Midbrain (tissue), 1 donor: ENCODE results near the gene SSPN.

ENCODE experiments used
- DNase-seq: peaks from one replicate; lab custom pipeline; 2025; lab: John Stamatoyannopoulos, UW

SSPN gene

DNA sequence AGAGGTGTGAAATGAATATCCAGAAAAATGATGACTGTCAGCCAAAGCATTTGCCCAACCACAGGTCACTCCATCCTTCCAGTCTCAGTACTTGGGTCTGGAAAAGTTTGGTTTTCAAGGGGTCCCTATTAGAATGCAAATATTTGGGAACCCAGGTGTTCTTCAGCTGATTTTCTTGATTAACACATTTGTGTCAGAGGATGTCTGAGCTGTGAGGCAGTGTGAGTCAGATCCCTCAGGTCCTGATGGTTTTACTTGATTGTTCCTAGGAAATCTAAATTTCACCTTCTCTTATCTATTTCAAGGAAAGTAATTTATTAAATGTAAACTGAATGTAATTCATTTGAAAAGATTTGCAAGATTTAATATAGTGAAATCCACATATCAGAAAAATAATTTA is 71.5 kb downstream of the SSPN start:
- no peak for DNase-seq

DNA sequence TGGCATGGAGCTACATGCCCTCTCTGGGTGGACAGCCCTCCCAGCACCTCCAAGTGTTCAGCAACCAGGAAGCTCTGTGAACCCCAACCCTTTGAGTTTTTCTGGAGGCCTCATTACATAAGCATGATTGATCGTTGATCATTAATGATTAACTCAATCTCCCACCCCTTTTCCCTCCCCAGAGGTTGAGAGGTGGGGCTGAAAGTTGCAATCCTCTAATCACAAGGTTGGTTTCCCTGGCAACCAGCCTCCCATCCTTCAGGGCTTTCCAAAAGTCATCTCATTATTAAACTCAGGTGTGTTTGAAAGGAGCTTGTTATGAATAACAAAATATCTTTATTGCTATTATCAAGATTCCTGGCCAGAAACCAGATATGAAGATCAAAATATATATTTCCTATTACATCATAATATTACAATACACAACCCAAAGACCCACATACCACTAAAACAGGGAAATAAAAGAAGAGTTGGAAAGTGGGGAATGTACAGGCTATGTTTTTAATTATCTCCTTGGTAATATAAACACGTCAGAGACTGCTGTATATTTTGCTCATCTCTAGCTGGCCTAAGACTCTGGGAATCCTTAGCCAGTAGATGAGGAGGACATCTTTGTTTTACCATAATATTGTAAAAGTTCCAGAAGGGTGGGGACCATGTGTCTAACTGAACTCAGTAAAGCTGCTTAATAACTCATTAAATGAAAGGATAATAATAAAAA is 73.6 kb downstream of the SSPN start:
- no peak for DNase-seq

DNA sequence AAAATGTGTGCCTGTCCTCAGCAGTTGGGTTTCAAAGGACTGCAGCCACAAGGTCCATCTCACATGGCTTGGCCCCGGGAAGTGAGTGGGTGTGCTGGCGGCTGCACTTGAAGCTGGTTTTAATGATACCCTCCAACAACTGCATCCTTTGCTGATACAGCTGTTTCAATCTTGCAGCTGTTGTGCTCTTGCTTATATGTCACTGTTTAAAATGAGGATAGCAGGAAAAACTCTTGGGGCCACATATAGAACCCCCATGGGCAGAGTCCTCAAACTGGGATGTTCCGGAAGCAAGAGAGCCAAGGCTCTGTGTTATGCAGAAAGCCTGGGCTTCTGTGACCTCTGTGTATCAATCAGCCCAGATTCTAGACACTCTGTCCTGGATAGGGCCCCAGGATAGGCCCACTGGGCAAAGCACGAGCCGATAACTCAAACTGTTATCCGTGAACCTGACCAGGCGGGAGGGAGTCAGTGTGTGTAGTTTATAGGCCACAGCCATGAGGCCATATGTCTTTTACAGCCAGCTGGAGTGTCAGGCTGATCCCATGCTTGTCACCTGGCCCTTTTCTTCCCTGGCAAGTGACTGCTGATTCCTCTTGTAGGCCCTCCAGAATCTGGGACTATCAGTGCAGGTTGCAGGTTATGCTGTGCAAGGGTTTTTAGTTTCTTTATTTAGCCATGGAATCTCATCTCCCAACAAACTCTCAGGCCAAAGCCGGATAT is 74.3 kb downstream of the SSPN start:
- no peak for DNase-seq

DNA sequence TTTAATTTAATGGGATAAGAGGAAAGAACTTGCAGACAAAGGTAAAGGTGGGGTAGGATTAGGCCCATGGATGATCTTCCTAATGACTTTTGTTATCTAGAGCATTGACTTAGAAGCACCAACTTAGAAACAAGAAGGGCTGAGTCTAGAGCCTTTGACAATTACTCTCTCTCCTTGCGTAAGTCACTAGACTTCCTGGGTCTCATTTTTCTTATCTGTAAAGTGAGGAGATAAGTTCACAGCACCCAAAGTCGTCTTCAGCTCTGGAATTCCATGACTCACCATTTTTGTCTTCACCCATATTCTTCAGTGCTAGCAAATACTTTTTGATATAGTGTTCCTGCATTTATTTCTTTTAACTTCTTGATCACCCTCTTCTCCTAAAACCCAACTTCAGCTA is 75.7 kb downstream of the SSPN start:
- DNase-seq, result no peak

DNA sequence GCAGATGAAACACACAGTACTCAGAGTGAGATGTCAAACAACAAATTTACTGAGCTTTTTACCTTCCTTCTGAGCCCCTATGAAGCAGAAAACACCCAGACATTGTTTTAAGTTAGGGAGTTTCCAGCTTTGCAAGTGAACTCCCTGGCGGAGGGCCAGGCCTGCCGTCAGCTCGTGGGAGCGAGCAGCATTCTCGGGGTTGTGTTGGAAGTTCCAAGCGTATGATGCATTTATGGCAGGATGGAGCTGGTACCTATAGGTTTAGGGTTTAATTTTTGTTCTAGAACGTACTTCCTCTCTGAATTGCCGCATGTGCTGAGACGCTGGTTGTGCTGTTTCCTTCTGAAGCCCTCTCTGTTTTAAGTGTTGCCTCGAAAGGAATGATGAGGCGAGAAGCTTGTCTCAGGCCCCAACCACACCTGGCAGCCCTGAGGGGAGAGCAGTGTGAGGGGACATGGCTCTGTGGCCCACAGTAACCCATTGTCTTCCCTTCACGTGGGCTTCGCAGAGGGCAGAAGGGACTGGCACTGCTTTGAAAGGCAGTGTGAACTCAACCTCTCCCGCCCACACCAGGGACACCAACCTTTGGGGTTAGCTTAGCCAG is 76.6 kb downstream of the SSPN start:
- peak; percentile 22 for DNase-seq

DNA sequence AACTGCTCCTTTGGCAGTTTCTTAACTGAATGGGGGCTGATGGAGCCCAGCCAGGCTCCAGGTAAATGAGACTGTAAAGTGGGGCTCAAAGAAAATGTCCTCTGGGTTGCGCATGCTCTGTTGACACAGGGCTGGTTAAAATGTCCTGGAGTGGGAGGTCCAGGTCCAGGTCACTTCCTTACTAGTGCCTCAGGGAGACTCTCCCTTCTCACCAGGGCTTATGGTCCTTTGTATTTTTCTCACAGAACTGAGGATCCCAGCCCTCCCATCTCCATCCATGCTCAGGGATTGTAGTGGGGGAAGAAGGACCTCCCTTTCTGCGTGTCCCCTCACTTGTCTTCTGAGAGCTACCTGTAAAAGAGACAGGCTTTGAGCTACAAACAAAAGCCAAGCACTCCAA is 77.5 kb downstream of the SSPN start:
- no peak for DNase-seq

DNA sequence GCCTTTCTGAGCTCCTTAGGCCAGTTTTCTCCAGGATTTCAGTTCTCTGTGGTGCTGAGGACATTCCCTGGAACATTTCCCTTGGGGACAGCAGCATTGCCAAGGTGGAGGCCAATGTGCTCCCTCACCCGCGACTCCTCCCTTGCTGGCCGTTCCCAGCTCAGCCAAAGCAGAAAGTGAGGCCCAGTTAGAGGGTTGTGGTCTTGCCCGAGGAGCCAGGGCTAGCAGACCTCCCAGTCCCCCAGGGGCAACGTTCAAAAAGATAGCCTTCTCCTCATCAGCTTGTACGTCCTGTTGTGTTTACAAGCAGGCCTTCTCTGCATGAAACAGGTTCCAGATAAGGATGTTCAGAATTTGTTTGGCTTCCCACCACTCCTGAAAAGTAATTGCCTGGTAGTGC is 78.4 kb downstream of the SSPN start:
- peak; percentile 30 for DNase-seq

DNA sequence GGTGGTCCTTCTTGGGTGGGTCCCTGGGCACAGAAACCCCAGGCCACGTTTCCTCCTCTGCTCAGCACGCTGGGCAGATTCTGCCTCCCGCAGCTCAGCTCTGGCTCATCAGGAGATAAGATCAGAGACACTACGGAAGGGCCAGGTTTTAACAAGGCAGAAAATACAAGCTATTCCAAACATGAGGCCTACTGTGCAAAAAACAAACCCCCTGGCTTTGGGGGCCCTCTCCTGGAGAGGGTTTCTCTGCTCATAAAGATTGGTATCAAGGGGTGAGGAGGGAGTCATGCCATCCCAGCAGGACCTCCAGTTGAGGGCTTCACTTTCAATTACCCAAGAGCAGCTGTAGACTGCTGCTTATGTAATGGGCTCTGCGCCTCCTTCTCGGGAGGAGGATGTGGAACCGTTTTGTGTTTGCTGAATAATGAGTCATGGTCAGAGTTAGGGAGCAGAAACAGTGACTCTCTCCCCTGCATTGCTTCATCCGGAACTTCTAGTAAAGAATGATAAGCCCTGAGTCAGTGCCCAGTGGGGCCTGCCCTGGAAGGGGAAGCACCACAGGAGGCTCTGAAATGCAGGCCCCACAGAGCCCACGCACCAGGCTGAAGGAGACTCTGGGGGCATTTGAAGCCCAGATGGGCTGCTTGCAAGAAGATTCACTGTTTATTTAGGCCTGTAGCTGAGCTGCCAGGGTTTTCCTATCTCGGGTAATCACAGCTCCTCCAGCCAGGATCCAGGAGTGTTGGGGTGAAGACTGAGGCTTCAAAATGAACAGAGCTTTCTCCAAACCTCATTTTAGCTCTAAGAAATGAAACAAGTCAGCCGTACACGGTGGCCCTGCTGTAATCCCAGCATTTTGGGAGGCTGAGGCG is 79.3 kb downstream of the SSPN start:
- DNase-seq, result peak; percentile 76

DNA sequence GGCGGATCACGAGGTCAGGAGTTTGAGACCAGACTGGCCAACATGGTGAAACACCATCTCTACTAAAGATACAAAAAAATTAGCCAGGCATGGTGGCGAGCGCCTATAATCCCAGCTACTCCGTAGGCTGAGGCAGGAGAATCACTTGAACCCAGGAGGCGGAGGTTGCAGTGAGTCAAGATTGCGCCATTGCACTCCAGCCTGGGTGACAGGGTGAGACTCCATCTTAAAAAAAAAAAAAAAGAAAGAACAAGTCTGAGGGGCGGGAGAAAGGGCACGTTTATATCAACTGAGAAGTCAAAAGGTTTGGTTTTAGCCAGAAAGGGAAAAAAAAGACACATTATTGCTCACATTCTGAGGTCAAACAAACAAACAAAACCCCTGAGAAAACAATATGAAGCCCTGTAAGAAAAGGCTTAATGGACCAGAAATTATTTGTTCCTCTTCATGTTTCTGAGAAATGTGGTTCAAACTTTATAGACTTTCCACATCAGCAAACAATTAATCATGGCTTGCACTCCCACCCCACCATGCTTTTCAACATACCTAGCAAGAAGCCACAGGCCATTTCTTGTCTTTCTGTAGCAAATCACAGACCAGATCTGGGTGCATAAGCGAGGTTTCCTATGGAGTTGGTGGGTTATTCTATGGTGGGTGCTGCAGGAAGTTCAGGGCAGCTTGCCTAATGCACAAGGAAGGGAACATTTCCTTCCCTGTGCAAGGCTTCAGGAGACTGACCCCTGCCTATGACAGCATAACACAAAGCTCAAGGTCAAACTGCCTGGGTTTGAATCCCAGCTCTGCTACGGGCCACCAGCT is 80.1 kb downstream of the SSPN start:
- no peak for DNase-seq

DNA sequence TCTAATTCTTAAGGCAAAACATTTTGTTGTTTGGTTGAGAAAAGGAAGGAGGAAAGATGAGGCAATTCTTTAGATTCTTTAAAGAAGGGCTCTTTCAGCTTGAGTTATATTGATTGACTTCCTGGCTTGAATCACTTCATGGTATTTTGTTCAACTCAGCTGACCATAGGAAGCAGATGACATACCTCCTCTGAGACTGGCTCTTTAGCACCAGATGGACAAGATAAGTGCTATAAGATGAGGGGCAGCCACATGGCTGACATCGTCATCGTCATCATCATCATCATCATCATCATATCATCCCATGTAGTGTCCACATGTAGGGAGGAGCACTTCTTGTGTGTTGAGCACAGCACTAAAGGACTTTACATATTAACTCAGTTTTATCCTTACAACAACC is 81.3 kb downstream of the SSPN start:
- DNase-seq, result no peak

DNA sequence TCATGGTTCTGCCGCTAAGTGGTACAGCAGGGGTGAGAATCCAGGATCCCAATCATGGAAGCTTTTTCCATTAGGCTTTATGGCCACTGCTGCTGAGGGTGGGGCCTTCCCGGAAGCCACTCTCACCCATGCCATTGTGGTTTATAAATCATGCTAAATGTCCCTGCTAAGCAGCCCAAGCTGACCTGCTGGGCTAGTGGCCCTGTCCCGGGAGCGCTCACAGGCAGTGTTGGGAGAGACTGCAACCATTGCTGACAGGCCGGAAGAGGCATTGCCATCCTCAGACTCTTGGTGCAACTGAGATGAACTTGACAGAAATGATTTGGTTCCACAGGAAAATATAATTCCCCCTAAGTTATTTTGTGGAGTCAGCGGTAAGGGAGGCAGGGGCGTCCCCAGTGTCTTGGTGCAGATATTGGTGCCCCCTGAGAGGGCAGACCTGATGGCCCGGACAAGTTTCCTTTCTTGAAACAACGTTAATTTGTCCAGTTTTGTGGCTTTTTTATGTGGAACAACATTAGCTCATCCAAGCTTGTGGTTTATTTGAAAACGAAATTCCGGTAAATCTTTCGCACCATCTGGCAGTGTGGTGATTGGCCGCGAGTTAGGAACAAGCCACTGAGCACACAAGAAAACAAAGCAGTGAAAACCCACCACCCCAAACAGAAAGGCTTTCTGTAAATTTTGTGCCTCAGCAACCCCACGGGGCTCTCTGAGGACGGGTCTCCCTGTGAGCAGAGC is 82.3 kb downstream of the SSPN start:
- DNase-seq, result no peak

DNA sequence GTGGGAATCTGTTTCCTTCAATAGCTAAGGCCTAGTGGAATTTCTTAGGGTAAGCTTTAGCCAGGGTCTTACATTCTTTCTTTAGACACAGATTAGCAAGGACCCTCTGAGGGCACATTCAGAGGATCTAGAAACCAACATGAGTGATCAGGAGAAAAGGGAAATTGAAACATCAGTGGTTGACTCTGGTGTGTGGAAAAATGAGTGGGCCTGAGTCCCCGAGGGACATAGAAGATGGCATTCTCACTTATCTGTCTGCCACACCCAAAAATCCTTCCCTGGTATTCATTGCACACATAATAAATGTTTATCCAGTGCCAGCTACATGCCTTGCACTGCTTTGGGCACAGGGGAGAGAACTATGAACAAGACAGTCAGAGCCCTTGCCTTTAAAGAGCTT is 82.9 kb downstream of the SSPN start:
- DNase-seq, result no peak

DNA sequence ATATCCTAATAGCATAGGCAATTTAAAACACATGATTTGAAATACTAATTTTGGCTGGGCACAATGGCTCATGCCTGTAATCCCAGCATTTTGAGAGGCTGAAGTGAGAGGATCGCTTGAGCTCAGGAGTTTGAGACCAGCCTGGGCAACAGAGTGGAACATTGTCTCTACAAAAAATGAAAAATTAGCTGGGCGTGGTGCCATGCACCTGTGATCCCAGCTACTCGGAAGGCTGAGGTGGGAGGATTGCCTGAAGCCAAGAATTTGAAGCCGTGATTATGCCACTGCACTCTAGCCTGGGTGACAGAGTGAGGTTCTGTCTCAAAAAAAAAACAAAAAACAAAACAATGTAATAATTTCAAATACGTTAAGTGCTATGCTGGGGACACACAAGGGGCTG is 83.3 kb downstream of the SSPN start:
- no peak for DNase-seq

DNA sequence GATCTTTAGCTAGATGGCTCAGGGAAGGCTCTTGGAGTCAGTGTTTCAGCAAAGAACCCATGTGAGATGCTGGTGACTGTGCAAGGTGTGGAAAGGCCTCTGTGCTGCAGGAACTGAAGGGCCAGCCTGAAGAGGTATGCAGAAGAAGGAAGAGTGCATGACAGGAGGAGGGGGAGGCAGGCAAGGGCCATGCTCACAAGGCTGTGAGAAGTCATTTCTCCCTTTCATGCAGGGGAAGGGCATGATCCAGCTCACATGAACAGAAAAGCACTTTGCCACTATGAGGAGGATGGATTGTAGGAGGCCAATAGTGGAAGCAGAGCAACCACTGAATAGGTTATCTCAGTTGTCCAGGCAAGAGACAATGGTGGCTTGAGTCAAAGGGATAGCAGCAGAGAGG is 83.7 kb downstream of the SSPN start:
- no peak for DNase-seq

DNA sequence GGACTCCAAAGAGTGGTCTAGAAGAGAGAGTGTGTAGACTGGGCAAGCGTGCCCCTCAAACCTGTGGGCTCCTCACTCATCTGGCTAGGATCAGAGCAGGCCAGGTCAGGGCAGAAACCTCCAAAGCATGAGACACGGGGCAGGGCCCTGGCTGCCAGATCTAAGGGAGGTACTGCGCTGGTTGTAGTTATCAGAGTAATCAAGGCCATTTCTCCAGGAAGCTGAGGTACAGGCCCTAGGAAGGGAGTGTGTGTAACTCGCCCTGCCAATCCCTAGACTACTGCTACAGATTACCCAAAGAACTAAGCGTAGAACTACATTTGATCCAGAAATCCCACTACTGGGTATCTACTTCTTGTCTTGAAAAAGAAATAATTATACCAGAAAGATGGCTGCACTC is 84.5 kb downstream of the SSPN start:
- DNase-seq, result no peak

DNA sequence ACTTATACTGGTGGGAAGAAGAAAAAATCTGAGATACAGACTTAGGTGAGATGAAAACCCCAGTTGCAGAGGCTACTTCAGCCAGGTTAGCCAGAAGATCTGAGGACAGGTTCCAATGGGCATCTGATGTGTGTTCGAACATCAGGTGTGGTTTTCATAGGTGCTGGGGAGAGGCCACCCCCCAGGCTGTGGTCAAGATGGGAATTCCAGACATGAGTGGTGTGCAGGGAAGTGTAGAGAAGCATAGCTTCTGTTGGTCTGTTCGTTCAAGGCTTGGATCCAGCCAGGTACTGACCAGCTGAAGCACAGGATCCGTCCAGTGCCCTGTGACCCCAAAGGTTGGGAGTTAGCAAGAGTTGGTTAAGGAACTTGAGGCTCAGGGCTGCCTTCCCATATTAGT is 85.5 kb downstream of the SSPN start:
- no peak for DNase-seq

DNA sequence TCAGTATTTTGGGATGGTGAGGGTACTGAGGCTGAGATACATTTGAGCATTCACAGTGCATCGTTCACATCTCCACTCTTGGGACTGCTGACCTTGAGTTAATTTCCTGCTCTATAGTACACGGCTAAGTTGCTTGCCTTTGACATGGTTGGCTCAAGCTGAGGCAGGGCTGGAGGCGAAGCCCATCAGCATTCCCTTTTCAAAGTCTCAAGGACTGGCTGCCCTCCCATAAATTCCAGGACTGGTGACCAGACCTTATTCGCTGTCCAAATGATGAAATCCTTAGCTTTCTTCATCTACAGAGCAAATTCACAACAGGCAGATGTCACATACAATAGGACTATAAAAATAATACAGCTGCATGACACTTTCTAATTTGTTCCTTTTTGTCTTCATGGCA is 85.9 kb downstream of the SSPN start:
- peak; percentile 16 for DNase-seq

DNA sequence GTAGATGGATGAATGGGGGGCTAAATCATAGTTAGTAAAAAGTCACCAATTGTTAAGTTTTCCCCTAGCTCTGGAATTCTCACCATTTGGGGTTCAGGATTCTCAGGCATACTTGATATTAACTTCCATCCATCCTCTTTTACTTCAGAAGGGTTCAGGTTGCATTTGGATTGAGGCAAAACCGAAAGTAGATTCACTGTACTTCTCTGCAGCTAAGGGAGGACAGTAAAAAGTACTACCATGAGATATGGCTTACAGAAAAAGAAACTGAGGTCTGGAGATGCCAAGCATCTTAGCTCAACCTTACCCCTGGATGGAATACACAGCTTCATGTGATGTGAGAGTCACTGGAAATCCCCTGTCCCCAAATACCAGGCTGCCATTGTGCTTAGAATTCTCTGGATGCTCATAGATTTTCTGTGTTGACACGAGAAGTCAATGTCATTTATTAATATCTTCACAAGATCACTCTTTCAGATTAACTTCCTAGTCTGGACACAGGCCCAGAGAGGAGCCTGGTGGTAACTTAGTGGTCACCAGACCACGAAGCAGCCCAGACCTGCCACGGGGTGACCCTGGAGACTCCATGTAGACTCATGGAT is 87.1 kb downstream of the SSPN start:
- no peak for DNase-seq

DNA sequence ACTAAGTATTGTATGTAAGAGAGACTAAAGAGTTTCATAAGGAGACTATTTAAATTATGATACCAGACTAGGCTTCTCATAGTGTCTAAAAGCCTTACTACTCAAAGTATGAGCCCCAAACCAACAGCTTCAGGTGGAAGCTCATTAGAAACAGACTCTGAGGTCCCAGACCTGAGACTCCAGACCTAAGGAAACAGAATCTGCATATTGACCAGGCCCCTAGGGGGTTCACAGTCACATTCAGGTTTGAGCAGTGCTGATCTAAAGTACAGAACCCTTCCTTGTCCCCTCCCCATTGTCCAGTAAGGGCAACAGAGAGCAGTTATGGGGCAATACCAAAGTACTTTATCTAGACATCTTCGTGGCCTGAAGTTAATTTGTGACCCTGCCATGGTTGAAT is 87.7 kb downstream of the SSPN start:
- no peak for DNase-seq

DNA sequence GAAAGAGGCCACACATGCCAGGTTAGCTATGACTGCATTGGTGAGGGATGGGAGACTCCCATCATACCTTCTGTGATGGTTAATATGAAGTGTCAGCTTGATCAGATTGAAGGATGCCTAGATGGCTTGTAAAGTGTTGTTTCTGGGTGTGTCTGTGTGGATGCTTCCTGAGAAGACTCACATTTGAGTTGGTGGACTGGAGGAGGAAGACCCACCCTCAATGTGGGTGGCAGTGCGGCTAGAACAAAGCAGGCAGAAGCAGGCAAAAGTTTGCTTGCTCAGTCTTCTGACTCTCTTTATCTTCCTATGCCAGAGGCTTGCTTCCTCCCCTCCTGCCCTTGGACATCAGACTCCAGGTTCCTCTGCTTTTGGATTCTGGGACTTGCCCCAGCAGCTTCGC is 88.2 kb downstream of the SSPN start:
- DNase-seq, result no peak
